Parathyroid adenoma (tissue), 2 donors: ENCODE results near the gene MCU.
"Not testable (repeated sequence)": the region's sequence is repeated elsewhere in the genome, so short reads cannot be mapped to it uniquely, and the experiment has no call there.

Source experiments
- H2AFZ ChIP-seq: fragments of 300-600 bp; sonication (generic); one replicate; pipeline ENCODE4 v1.7.0; 2017; ENCODE audit warnings: antibody characterized with exemption, mild to moderate bottlenecking
- H3K27ac ChIP-seq: fragments of 300-600 bp; sonication (generic); one replicate; pipeline ENCODE4 v1.7.0; 2017
- H3K27me3 ChIP-seq: fragments of 300-600 bp; sonication (generic); one replicate; pipeline ENCODE4 v1.7.0; 2017; ENCODE audit warnings: low read length; ENCODE audit not compliant: control insufficient read depth, insufficient read depth
- H3K36me3 ChIP-seq: fragments of 300-600 bp; sonication (generic); one replicate; pipeline ENCODE4 v1.7.0; 2017; ENCODE audit warnings: low read length; ENCODE audit not compliant: control insufficient read depth, insufficient read depth
- H3K4me1 ChIP-seq: fragments of 300-600 bp; sonication (generic); one replicate; pipeline ENCODE4 v1.7.0; 2017; ENCODE audit warnings: control low read depth
- H3K4me2 ChIP-seq: fragments of 300-600 bp; sonication (generic); one replicate; pipeline ENCODE4 v1.7.0; 2017; ENCODE audit warnings: low read length
- H3K4me3 ChIP-seq: fragments of 300-600 bp; sonication (generic); one replicate; pipeline ENCODE4 v1.7.0; 2017; ENCODE audit warnings: low read depth, low read length
- H3K79me2 ChIP-seq: fragments of 300-600 bp; sonication (generic); one replicate; pipeline ENCODE4 v1.7.0; 2017; ENCODE audit warnings: control low read depth
- H3K9ac ChIP-seq: fragments of 300-600 bp; sonication (generic); one replicate; pipeline ENCODE4 v1.7.0; 2017; ENCODE audit warnings: mild to moderate bottlenecking
- H3K9me3 ChIP-seq: fragments of 300-600 bp; sonication (generic); one replicate; pipeline ENCODE4 v1.7.0; 2017; ENCODE audit warnings: low read length; ENCODE audit not compliant: control insufficient read depth
- TF ChIP-seq, protein P1 (sequence below): fragments of 300-600 bp; sonication (generic); IDR thresholded peaks from one replicate; pipeline ENCODE4 v1.7.0; 2017; ENCODE audit warnings: antibody characterized with exemption, mild to moderate bottlenecking
- donor health status: primary hyperparathyroidism.

The MCU gene, protein sequence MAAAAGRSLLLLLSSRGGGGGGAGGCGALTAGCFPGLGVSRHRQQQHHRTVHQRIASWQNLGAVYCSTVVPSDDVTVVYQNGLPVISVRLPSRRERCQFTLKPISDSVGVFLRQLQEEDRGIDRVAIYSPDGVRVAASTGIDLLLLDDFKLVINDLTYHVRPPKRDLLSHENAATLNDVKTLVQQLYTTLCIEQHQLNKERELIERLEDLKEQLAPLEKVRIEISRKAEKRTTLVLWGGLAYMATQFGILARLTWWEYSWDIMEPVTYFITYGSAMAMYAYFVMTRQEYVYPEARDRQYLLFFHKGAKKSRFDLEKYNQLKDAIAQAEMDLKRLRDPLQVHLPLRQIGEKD

GRCh38 chr10:72691863-72692743 lies at the start of gene MCU:
Gene MCU (plus strand): TSS chr10:72692143. CDS start chr10:72692152, 9 bp downstream.
- peak within 1 kb of the TSS; percentile 64 for H3K27ac ChIP-seq
- peak within 1 kb of the TSS; percentile 59 for H3K4me2 ChIP-seq
- TF ChIP-seq, protein P1, sequence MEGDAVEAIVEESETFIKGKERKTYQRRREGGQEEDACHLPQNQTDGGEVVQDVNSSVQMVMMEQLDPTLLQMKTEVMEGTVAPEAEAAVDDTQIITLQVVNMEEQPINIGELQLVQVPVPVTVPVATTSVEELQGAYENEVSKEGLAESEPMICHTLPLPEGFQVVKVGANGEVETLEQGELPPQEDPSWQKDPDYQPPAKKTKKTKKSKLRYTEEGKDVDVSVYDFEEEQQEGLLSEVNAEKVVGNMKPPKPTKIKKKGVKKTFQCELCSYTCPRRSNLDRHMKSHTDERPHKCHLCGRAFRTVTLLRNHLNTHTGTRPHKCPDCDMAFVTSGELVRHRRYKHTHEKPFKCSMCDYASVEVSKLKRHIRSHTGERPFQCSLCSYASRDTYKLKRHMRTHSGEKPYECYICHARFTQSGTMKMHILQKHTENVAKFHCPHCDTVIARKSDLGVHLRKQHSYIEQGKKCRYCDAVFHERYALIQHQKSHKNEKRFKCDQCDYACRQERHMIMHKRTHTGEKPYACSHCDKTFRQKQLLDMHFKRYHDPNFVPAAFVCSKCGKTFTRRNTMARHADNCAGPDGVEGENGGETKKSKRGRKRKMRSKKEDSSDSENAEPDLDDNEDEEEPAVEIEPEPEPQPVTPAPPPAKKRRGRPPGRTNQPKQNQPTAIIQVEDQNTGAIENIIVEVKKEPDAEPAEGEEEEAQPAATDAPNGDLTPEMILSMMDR: no peak
- H3K4me1 ChIP-seq: no peaks in the 10 kb centered on the region
- H3K36me3 ChIP-seq: no peaks in the 10 kb centered on the region
- H3K9ac ChIP-seq: peak within 1 kb of the TSS; percentile 22
- H3K79me2 ChIP-seq: peaks cover 13% of the 10 kb centered on the region
- H2AFZ ChIP-seq: peak within 1 kb of the TSS; percentile 82
- peak within 1 kb of the TSS; percentile 58 for H3K4me3 ChIP-seq
- H3K9me3 ChIP-seq: no peaks in the 10 kb centered on the region
- H3K27me3 ChIP-seq: no peaks in the 10 kb centered on the region

- Histone ChIP-seq H3K79me2 (no peaks in the 10 kb centered on the region), H3K9me3 (no peaks in the 10 kb centered on the region), H3K36me3 (no peaks in the 10 kb centered on the region), H3K4me3 (no peak overlapping the region), H2AFZ (no peak overlapping the region), H3K4me1 (no peaks in the 10 kb centered on the region), H3K9ac (no peak overlapping the region), H3K4me2 (no peak overlapping the region), H3K27ac (no peak overlapping the region), H3K27me3 (no peaks in the 10 kb centered on the region)
- TF ChIP-seq, protein P1: no peak
Observed at GRCh38 chr10:72642318-72642717, 49.6 kb upstream of the MCU start.

- no peak overlapping the region for H2AFZ ChIP-seq
- H3K4me2 ChIP-seq: no peak overlapping the region
- no peaks in the 10 kb centered on the region for H3K9me3 ChIP-seq
- no peak overlapping the region for H3K4me3 ChIP-seq
- H3K4me1 ChIP-seq: no peaks in the 10 kb centered on the region
- TF ChIP-seq, protein P1: no peak
- no peaks in the 10 kb centered on the region for H3K79me2 ChIP-seq
- no peaks in the 10 kb centered on the region for H3K27me3 ChIP-seq
- no peak overlapping the region for H3K9ac ChIP-seq
- H3K27ac ChIP-seq: no peak overlapping the region
- no peaks in the 10 kb centered on the region for H3K36me3 ChIP-seq
Observed at GRCh38 chr10:72645263-72645858, 46.6 kb upstream of the MCU start.

- H2AFZ ChIP-seq, H3K4me2 ChIP-seq, H3K36me3 ChIP-seq, H3K4me1 ChIP-seq, H3K9ac ChIP-seq, H3K27ac ChIP-seq, H3K27me3 ChIP-seq, H3K9me3 ChIP-seq, H3K79me2 ChIP-seq, H3K4me3 ChIP-seq: not testable (repeated sequence)
Observed at GRCh38 chr10:72646971-72647370, 45.0 kb upstream of the MCU start.

GRCh38 chr10:72648301-72648700 lies 43.6 kb upstream of the MCU start:
- Histone ChIP-seq H3K27me3 (no peaks in the 10 kb centered on the region), H3K4me1 (no peaks in the 10 kb centered on the region)
- TF ChIP-seq, protein P1: no peak

More at GRCh38 chr10:72648301-72648700, 43.6 kb upstream of the MCU start:
- H3K9ac ChIP-seq: no peak overlapping the region
- no peaks in the 10 kb centered on the region for H3K79me2 ChIP-seq
- no peak overlapping the region for H3K4me3 ChIP-seq
- H2AFZ ChIP-seq: no peak overlapping the region
- H3K4me2 ChIP-seq: no peak overlapping the region
- H3K9me3 ChIP-seq: no peaks in the 10 kb centered on the region
- no peak overlapping the region for H3K27ac ChIP-seq
- H3K36me3 ChIP-seq: no peaks in the 10 kb centered on the region
